H1 (cell line): ENCODE measurements around the gene FPGS. TPM values are rescaled to one million over a fixed set of nuclear protein-coding genes. Genes with fewer than 3 reads are reported as not detected.

Experiments
- BCL11A ChIP-seq, 2 experiments: IDR thresholded peaks; one replicate each; pipeline ENCODE4 v1.6.1; 2011; ENCODE audit warnings: low read depth in 2 of 2, low read length in 2 of 2, mild to moderate bottlenecking in 2 of 2
- KDM4A ChIP-seq: IDR thresholded peaks from one replicate; pipeline ENCODE4 v1.7.1; 2012; ENCODE audit warnings: low read depth, mild to moderate bottlenecking, moderate library complexity, low read length, inconsistent platforms; ENCODE audit not compliant: severe bottlenecking
- RFX5 ChIP-seq: IDR thresholded peaks from 2 replicates; pipeline ENCODE4 v1.6.1; 2011; ENCODE audit warnings: low read depth, low read length, improper control_type of control experiment, borderline replicate concordance
- SIN3A ChIP-seq, 2 experiments: IDR thresholded peaks in 1 of 2; conservative IDR thresholded peaks in 1 of 2; 2 replicates each; pipeline ENCODE4 v1.6.1; 2011 to 2012; ENCODE audit warnings: low read length in 2 of 2, improper control_type of control experiment in 1 of 2, low read depth in 1 of 2, mild to moderate bottlenecking in 1 of 2
- SIX5 ChIP-seq: IDR thresholded peaks from 2 replicates; pipeline ENCODE4 v1.6.1; 2011; ENCODE audit warnings: mild to moderate bottlenecking, low read depth, low read length
- polyA plus RNA-seq, 7 experiments: library from polyadenylated mRNA; depleted of rRNA in 3 of 7; stranded (reverse) in 5 of 7; unstranded in 2 of 7; fragments of >200 nt in 5 of 7; fragments of 200-250 nt in 2 of 7; gene quantifications; 1 replicate in 5 of 7; 2 replicates in 1 of 7; 4 replicates in 1 of 7; pipeline versions ENCODE4 v1.2.1 to v1.2.3, GENCODE V29; 2011 to 2013; ENCODE audit warnings: missing spikeins in 2 of 7, mixed read lengths in 2 of 7
- total RNA-seq: library from RNA; stranded (reverse); fragmentation: NEBNext Ultra II Directional; extraction: Animal tissue kit (Norgen Biotek cat#: 25700); gene quantifications from 2 replicates; pipeline ENCODE4 v1.2.1, GENCODE V29; 2021
- TF ChIP-seq, protein P1 (sequence below): IDR thresholded peaks from 2 replicates; pipeline ENCODE4 v1.6.1; 2012; ENCODE audit warnings: low read length, inconsistent platforms
- TF ChIP-seq, protein P2 (sequence below): IDR thresholded peaks from 2 replicates; pipeline ENCODE4 v1.6.1; 2012; ENCODE audit warnings: inconsistent platforms

The FPGS gene
- total and polyA plus RNA-seq, 2 of the 8 experiments (the other 6 are each of a cell fraction or from before 2014, with no cell fraction given) = 62.4 to 83.0 TPM

DNA sequence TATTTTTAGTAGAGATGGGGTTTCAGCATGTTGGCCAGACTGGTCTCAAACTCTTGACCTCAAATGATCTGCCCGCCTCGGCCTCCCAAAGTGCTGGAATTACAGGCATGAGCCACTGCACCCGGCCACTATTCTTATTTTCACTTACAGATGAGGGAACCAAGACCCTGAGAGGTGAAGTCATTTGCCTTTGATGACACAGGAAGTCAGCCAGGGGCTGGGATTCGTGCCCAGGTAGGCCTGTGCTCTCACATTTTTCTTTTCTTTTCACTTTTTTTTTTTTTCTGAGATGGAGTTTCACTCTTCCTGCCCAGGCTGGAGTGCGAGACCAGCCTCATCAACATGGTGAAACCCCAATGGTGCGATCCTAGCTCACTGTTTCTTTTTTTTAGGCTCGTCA lies 29.6 kb downstream of the FPGS start (continued):
- TF ChIP-seq, protein P1, sequence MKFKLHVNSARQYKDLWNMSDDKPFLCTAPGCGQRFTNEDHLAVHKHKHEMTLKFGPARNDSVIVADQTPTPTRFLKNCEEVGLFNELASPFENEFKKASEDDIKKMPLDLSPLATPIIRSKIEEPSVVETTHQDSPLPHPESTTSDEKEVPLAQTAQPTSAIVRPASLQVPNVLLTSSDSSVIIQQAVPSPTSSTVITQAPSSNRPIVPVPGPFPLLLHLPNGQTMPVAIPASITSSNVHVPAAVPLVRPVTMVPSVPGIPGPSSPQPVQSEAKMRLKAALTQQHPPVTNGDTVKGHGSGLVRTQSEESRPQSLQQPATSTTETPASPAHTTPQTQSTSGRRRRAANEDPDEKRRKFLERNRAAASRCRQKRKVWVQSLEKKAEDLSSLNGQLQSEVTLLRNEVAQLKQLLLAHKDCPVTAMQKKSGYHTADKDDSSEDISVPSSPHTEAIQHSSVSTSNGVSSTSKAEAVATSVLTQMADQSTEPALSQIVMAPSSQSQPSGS = no peak
- no peak for TF ChIP-seq BCL11A (IDR thresholded peaks at IDR 0.05; ENCODE audit: low read depth in 2 of 2, low read length in 2 of 2)
- TF ChIP-seq RFX5 = no peak
- no peak for TF ChIP-seq SIX5
- no peak for TF ChIP-seq SIN3A (conservative IDR thresholded peaks at IDR 0.05 in 1 of 2, IDR thresholded peaks at IDR 0.05 in 1 of 2; ENCODE audit: low read depth in 1 of 2, low read length in 2 of 2)
- no peak for TF ChIP-seq KDM4A
- TF ChIP-seq, protein P2, sequence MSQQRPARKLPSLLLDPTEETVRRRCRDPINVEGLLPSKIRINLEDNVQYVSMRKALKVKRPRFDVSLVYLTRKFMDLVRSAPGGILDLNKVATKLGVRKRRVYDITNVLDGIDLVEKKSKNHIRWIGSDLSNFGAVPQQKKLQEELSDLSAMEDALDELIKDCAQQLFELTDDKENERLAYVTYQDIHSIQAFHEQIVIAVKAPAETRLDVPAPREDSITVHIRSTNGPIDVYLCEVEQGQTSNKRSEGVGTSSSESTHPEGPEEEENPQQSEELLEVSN = no peak
